Ishikawa (cell line): ENCODE results near the gene ZNF32.

Experiments used
- CEBPB ChIP-seq: IDR thresholded peaks from 2 replicates; pipeline ENCODE4 v1.6.1; 2012
- CREB1 ChIP-seq: IDR thresholded peaks from 2 replicates; pipeline ENCODE4 v1.6.1; 2012; ENCODE audit warnings: low read depth
- EP300 ChIP-seq: IDR thresholded peaks from 2 replicates; pipeline ENCODE4 v1.6.1; 2012; ENCODE audit warnings: borderline replicate concordance
- FOXM1 ChIP-seq: IDR thresholded peaks from 2 replicates; pipeline ENCODE4 v1.6.1; 2012; ENCODE audit warnings: low read depth, borderline replicate concordance
- USF1 ChIP-seq: IDR thresholded peaks from 2 replicates; pipeline ENCODE4 v1.6.1; 2012
- TF ChIP-seq, protein P1 (sequence below): IDR thresholded peaks from 2 replicates; pipeline ENCODE4 v1.6.1; 2012; ENCODE audit warnings: low read depth, mild to moderate bottlenecking

- TF ChIP-seq EP300 (no peak), CEBPB (no peak), FOXM1 (no peak), USF1 (no peak), CREB1 (no peak)
- TF ChIP-seq, protein P1, sequence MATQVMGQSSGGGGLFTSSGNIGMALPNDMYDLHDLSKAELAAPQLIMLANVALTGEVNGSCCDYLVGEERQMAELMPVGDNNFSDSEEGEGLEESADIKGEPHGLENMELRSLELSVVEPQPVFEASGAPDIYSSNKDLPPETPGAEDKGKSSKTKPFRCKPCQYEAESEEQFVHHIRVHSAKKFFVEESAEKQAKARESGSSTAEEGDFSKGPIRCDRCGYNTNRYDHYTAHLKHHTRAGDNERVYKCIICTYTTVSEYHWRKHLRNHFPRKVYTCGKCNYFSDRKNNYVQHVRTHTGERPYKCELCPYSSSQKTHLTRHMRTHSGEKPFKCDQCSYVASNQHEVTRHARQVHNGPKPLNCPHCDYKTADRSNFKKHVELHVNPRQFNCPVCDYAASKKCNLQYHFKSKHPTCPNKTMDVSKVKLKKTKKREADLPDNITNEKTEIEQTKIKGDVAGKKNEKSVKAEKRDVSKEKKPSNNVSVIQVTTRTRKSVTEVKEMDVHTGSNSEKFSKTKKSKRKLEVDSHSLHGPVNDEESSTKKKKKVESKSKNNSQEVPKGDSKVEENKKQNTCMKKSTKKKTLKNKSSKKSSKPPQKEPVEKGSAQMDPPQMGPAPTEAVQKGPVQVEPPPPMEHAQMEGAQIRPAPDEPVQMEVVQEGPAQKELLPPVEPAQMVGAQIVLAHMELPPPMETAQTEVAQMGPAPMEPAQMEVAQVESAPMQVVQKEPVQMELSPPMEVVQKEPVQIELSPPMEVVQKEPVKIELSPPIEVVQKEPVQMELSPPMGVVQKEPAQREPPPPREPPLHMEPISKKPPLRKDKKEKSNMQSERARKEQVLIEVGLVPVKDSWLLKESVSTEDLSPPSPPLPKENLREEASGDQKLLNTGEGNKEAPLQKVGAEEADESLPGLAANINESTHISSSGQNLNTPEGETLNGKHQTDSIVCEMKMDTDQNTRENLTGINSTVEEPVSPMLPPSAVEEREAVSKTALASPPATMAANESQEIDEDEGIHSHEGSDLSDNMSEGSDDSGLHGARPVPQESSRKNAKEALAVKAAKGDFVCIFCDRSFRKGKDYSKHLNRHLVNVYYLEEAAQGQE: no peak
Measured at GRCh38 chr10:43695730-43696129, 47.0 kb upstream of the ZNF32 start.
